ENCODE data around the gene FKBP10.

Gene FKBP10

DNA sequence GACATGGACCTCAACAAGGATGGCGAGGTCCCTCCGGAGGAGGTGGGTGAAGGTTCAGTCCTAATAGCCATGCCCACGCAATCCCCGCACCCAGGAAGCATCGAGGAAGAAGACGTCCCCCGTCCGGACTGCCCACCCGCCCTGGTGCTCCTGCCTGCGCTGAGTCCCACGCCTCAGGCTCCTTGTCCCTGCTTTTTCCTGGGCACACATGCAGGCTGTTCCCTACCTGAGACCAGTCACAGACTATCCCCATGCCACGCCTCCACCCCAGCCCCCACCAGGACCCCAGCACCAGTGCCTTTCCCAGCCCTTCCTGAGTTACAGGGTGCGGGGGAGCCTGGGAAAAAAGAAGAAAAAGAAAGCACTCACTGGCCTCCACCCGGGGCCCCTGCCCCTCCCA, 9.0 kb downstream of the FKBP10 start:
- Histone ChIP-seq H3F3A (ENCODE audit: low read depth) (no peaks in the 10 kb centered on the region), H3K9ac (ENCODE audit: low read depth, low read length, poor library complexity, severe bottlenecking) (no peak overlapping the region), H3K36me3 (ENCODE audit: insufficient read depth, low read length) (no peaks in the 10 kb centered on the region)

DNA sequence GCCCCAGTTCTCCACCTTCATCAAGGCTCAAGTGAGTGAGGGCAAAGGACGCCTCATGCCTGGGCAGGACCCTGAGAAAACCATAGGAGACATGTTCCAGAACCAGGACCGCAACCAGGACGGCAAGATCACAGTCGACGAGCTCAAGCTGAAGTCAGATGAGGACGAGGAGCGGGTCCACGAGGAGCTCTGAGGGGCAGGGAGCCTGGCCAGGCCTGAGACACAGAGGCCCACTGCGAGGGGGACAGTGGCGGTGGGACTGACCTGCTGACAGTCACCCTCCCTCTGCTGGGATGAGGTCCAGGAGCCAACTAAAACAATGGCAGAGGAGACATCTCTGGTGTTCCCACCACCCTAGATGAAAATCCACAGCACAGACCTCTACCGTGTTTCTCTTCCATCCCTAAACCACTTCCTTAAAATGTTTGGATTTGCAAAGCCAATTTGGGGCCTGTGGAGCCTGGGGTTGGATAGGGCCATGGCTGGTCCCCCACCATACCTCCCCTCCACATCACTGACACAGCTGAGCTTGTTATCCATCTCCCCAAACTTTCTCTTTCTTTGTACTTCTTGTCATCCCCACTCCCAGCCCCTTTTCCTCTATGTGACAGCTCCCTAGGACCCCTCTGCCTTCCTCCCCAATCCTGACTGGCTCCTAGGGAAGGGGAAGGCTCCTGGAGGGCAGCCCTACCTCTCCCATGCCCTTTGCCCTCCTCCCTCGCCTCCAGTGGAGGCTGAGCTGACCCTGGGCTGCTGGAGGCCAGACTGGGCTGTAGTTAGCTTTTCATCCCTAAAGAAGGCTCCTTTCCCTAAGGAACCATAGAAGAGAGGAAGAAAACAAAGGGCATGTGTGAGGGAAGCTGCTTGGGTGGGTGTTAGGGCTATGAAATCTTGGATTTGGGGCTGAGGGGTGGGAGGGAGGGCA, 9.7 kb downstream of the FKBP10 start:
- H3K27me3 ChIP-seq (ENCODE audit: insufficient read depth, low read length, poor library complexity, severe bottlenecking): no peaks in the 10 kb centered on the region
- H2AFZ ChIP-seq (ENCODE audit: low read length): no peak overlapping the region
- no peak overlapping the region for H3K4me2 ChIP-seq (ENCODE audit: low read depth, low read length, poor library complexity, severe bottlenecking)
- no peaks in the 10 kb centered on the region for H3K36me3 ChIP-seq (ENCODE audit: insufficient read depth, low read length)
- H3K79me2 ChIP-seq (ENCODE audit: insufficient read depth, low read length): no peaks in the 10 kb centered on the region
- H4K20me1 ChIP-seq (ENCODE audit: insufficient read depth, low read length, poor library complexity, severe bottlenecking): no peaks in the 10 kb centered on the region
- no peak overlapping the region for H3K4me3 ChIP-seq (ENCODE audit: low read length, poor library complexity, severe bottlenecking)
- no peaks in the 10 kb centered on the region for H3F3A ChIP-seq (ENCODE audit: low read depth)
- H3K9me2 ChIP-seq (replicated peaks; ENCODE audit: low read depth, low read length): no peaks in the 10 kb centered on the region
- no peaks in the 10 kb centered on the region for H3K4me1 ChIP-seq (ENCODE audit: insufficient read depth, low read length, poor library complexity, severe bottlenecking)
- H3K9ac ChIP-seq (ENCODE audit: low read depth, low read length, poor library complexity, severe bottlenecking): no peak overlapping the region
- TF ChIP-seq, protein P1, sequence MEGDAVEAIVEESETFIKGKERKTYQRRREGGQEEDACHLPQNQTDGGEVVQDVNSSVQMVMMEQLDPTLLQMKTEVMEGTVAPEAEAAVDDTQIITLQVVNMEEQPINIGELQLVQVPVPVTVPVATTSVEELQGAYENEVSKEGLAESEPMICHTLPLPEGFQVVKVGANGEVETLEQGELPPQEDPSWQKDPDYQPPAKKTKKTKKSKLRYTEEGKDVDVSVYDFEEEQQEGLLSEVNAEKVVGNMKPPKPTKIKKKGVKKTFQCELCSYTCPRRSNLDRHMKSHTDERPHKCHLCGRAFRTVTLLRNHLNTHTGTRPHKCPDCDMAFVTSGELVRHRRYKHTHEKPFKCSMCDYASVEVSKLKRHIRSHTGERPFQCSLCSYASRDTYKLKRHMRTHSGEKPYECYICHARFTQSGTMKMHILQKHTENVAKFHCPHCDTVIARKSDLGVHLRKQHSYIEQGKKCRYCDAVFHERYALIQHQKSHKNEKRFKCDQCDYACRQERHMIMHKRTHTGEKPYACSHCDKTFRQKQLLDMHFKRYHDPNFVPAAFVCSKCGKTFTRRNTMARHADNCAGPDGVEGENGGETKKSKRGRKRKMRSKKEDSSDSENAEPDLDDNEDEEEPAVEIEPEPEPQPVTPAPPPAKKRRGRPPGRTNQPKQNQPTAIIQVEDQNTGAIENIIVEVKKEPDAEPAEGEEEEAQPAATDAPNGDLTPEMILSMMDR (conservative IDR thresholded peaks at IDR 0.05; ENCODE audit: low read length): no peak
- H3K9me3 ChIP-seq (ENCODE audit: insufficient read depth, low read depth, low read length): no peaks in the 10 kb centered on the region

More for the DNA sequence above, 9.0 kb downstream of the FKBP10 start:
- H3K4me2 ChIP-seq (ENCODE audit: low read depth, low read length, poor library complexity, severe bottlenecking): no peak overlapping the region
- no peak overlapping the region for H2AFZ ChIP-seq (ENCODE audit: low read length)
- H4K20me1 ChIP-seq (ENCODE audit: insufficient read depth, low read length, poor library complexity, severe bottlenecking): no peaks in the 10 kb centered on the region
- H3K4me1 ChIP-seq (ENCODE audit: insufficient read depth, low read length, poor library complexity, severe bottlenecking): no peaks in the 10 kb centered on the region
- TF ChIP-seq, protein P1 (conservative IDR thresholded peaks at IDR 0.05; ENCODE audit: low read length): no peak
- no peak for TF ChIP-seq EZH2phosphoT487 (IDR thresholded peaks at IDR 0.05; ENCODE audit: borderline replicate concordance)
- no peaks in the 10 kb centered on the region for H3K27me3 ChIP-seq (ENCODE audit: insufficient read depth, low read length, poor library complexity, severe bottlenecking)
- no peak overlapping the region for H3K4me3 ChIP-seq (ENCODE audit: low read length, poor library complexity, severe bottlenecking)
- H3K9me3 ChIP-seq (ENCODE audit: insufficient read depth, low read depth, low read length): no peaks in the 10 kb centered on the region
- no peaks in the 10 kb centered on the region for H3K9me2 ChIP-seq (replicated peaks; ENCODE audit: low read depth, low read length)
- H3K79me2 ChIP-seq (ENCODE audit: insufficient read depth, low read length): no peaks in the 10 kb centered on the region

DNA sequence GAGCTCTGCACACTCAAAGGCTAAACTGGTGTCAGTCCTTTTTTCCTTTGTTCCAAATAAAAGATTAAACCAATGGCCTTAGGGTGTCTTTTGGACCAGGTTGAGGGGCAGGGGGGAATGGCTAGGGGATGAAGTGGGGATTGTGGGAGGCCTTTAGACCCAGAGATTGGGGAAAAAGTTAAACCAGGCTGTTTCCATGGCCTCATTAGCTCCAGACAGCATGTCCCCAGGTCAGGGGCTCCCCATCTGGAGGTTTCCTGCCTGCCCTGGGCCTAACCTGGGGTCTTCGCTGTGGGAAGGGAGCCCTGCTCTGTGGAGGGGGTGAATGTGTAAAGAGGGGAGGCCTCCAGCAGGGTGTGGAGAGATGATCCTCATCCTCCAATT, 10.3 kb downstream of the FKBP10 start:
- no peaks in the 10 kb centered on the region for H4K20me1 ChIP-seq (ENCODE audit: insufficient read depth, low read length, poor library complexity, severe bottlenecking)
- no peaks in the 10 kb centered on the region for H3K36me3 ChIP-seq (ENCODE audit: insufficient read depth, low read length)
- no peaks in the 10 kb centered on the region for H3F3A ChIP-seq (ENCODE audit: low read depth)
- no peak overlapping the region for H3K4me3 ChIP-seq (ENCODE audit: low read length, poor library complexity, severe bottlenecking)
- no peaks in the 10 kb centered on the region for H3K9me2 ChIP-seq (replicated peaks; ENCODE audit: low read depth, low read length)
- H3K4me1 ChIP-seq (ENCODE audit: insufficient read depth, low read length, poor library complexity, severe bottlenecking): no peaks in the 10 kb centered on the region
- H3K4me2 ChIP-seq (ENCODE audit: low read depth, low read length, poor library complexity, severe bottlenecking): no peak overlapping the region
- H2AFZ ChIP-seq (ENCODE audit: low read length): no peak overlapping the region
- no peak overlapping the region for H3K9ac ChIP-seq (ENCODE audit: low read depth, low read length, poor library complexity, severe bottlenecking)
- H3K9me3 ChIP-seq (ENCODE audit: insufficient read depth, low read depth, low read length): no peaks in the 10 kb centered on the region
- no peaks in the 10 kb centered on the region for H3K27me3 ChIP-seq (ENCODE audit: insufficient read depth, low read length, poor library complexity, severe bottlenecking)
- no peaks in the 10 kb centered on the region for H3K79me2 ChIP-seq (ENCODE audit: insufficient read depth, low read length)
- TF ChIP-seq, protein P1 (conservative IDR thresholded peaks at IDR 0.05; ENCODE audit: low read length): no peak
- no peak for TF ChIP-seq EZH2phosphoT487 (IDR thresholded peaks at IDR 0.05; ENCODE audit: borderline replicate concordance)
